Measurements from ENCODE around the gene PYGM.

The PYGM gene

GRCh38 chr11:64715756-64716472 is 43.9 kb downstream of the PYGM start:
- no peaks in the 10 kb centered on the region for H3K36me3 ChIP-seq (ENCODE audit: control insufficient read depth, insufficient read depth, low read length, severe bottlenecking)
- peaks cover 2% of the 10 kb centered on the region for H3K4me1 ChIP-seq (ENCODE audit: control insufficient read depth, insufficient read depth, low read length)
- H3K9ac ChIP-seq (ENCODE audit: low read length): no peak overlapping the region
- H3K4me3 ChIP-seq (ENCODE audit: low read length): no peak overlapping the region
- peaks cover 73% of the 10 kb centered on the region for H3K27me3 ChIP-seq (replicated peaks; ENCODE audit: control insufficient read depth, insufficient read depth, low read length)
- no peaks in the 10 kb centered on the region for H3K9me3 ChIP-seq (ENCODE audit: control insufficient read depth, low read length)
- DNase-seq (ENCODE audit: low read depth): no peak

GRCh38 chr11:64715110-64715509 is 44.7 kb downstream of the PYGM start:
- no peak for DNase-seq (ENCODE audit: low read depth)
- Histone ChIP-seq H3K4me1 (ENCODE audit: control insufficient read depth, insufficient read depth, low read length) (peaks cover 4% of the 10 kb centered on the region), H3K27me3 (replicated peaks; ENCODE audit: control insufficient read depth, insufficient read depth, low read length) (peaks cover 73% of the 10 kb centered on the region), H3K9me3 (ENCODE audit: control insufficient read depth, low read length) (no peaks in the 10 kb centered on the region), H3K36me3 (ENCODE audit: control insufficient read depth, insufficient read depth, low read length, severe bottlenecking) (no peaks in the 10 kb centered on the region), H3K4me3 (ENCODE audit: low read length) (no peak overlapping the region), H3K9ac (ENCODE audit: low read length) (no peak overlapping the region)

- Histone ChIP-seq H3K4me3 (ENCODE audit: low read length) (no peak overlapping the region), H3K27me3 (replicated peaks; ENCODE audit: control insufficient read depth, insufficient read depth, low read length) (peaks cover 70% of the 10 kb centered on the region), H3K4me1 (ENCODE audit: control insufficient read depth, insufficient read depth, low read length) (peaks cover 4% of the 10 kb centered on the region), H3K9ac (ENCODE audit: low read length) (no peak overlapping the region), H3K9me3 (ENCODE audit: control insufficient read depth, low read length) (no peaks in the 10 kb centered on the region), H3K36me3 (ENCODE audit: control insufficient read depth, insufficient read depth, low read length, severe bottlenecking) (no peaks in the 10 kb centered on the region)
- no peak for DNase-seq (ENCODE audit: low read depth)
Measured at GRCh38 chr11:64714666-64715065, 45.1 kb downstream of the PYGM start.

GRCh38 chr11:64713781-64714363 is 45.9 kb downstream of the PYGM start:
- Histone ChIP-seq H3K27me3 (replicated peaks; ENCODE audit: control insufficient read depth, insufficient read depth, low read length) (peaks cover 68% of the 10 kb centered on the region), H3K9me3 (ENCODE audit: control insufficient read depth, low read length) (no peaks in the 10 kb centered on the region), H3K4me1 (ENCODE audit: control insufficient read depth, insufficient read depth, low read length) (peaks cover 4% of the 10 kb centered on the region), H3K36me3 (ENCODE audit: control insufficient read depth, insufficient read depth, low read length, severe bottlenecking) (no peaks in the 10 kb centered on the region), H3K9ac (ENCODE audit: low read length) (no peak overlapping the region), H3K4me3 (ENCODE audit: low read length) (no peak overlapping the region)
- no peak for DNase-seq (ENCODE audit: low read depth)

- H3K9me3 ChIP-seq (ENCODE audit: control insufficient read depth, low read length): no peaks in the 10 kb centered on the region
- peaks cover 4% of the 10 kb centered on the region for H3K4me1 ChIP-seq (ENCODE audit: control insufficient read depth, insufficient read depth, low read length)
- no peak overlapping the region for H3K4me3 ChIP-seq (ENCODE audit: low read length)
- H3K9ac ChIP-seq (ENCODE audit: low read length): no peak overlapping the region
- H3K36me3 ChIP-seq (ENCODE audit: control insufficient read depth, insufficient read depth, low read length, severe bottlenecking): no peaks in the 10 kb centered on the region
- peak; percentile 68 for DNase-seq (ENCODE audit: low read depth)
- H3K27me3 ChIP-seq (replicated peaks; ENCODE audit: control insufficient read depth, insufficient read depth, low read length): peaks cover 66% of the 10 kb centered on the region
Measured at GRCh38 chr11:64713016-64713707, 46.6 kb downstream of the PYGM start.

- H3K4me1 ChIP-seq (ENCODE audit: control insufficient read depth, insufficient read depth, low read length): peaks cover 4% of the 10 kb centered on the region
- no peak overlapping the region for H3K4me3 ChIP-seq (ENCODE audit: low read length)
- no peak for DNase-seq (ENCODE audit: low read depth)
- peaks cover 65% of the 10 kb centered on the region for H3K27me3 ChIP-seq (replicated peaks; ENCODE audit: control insufficient read depth, insufficient read depth, low read length)
- H3K36me3 ChIP-seq (ENCODE audit: control insufficient read depth, insufficient read depth, low read length, severe bottlenecking): no peaks in the 10 kb centered on the region
- H3K9ac ChIP-seq (ENCODE audit: low read length): no peak overlapping the region
- no peaks in the 10 kb centered on the region for H3K9me3 ChIP-seq (ENCODE audit: control insufficient read depth, low read length)
Measured at GRCh38 chr11:64712430-64713015, 47.3 kb downstream of the PYGM start.

GRCh38 chr11:64711956-64712362 is 47.8 kb downstream of the PYGM start:
- H3K4me3 ChIP-seq (ENCODE audit: low read length): no peak overlapping the region
- peaks cover 4% of the 10 kb centered on the region for H3K4me1 ChIP-seq (ENCODE audit: control insufficient read depth, insufficient read depth, low read length)
- no peaks in the 10 kb centered on the region for H3K36me3 ChIP-seq (ENCODE audit: control insufficient read depth, insufficient read depth, low read length, severe bottlenecking)
- no peaks in the 10 kb centered on the region for H3K9me3 ChIP-seq (ENCODE audit: control insufficient read depth, low read length)
- no peak for DNase-seq (ENCODE audit: low read depth)
- H3K27me3 ChIP-seq (replicated peaks; ENCODE audit: control insufficient read depth, insufficient read depth, low read length): peaks cover 63% of the 10 kb centered on the region
- H3K9ac ChIP-seq (ENCODE audit: low read length): no peak overlapping the region

GRCh38 chr11:64711138-64711955 is 48.4 kb downstream of the PYGM start:
- Histone ChIP-seq H3K4me1 (ENCODE audit: control insufficient read depth, insufficient read depth, low read length) (peaks cover 4% of the 10 kb centered on the region), H3K27me3 (replicated peaks; ENCODE audit: control insufficient read depth, insufficient read depth, low read length) (peaks cover 61% of the 10 kb centered on the region), H3K9ac (ENCODE audit: low read length) (no peak overlapping the region), H3K9me3 (ENCODE audit: control insufficient read depth, low read length) (no peaks in the 10 kb centered on the region), H3K4me3 (ENCODE audit: low read length) (no peak overlapping the region), H3K36me3 (ENCODE audit: control insufficient read depth, insufficient read depth, low read length, severe bottlenecking) (no peaks in the 10 kb centered on the region)
- DNase-seq (ENCODE audit: low read depth): no peak

GRCh38 chr11:64710418-64711137 is 49.2 kb downstream of the PYGM start:
- no peaks in the 10 kb centered on the region for H3K9me3 ChIP-seq (ENCODE audit: control insufficient read depth, low read length)
- no peak overlapping the region for H3K4me3 ChIP-seq (ENCODE audit: low read length)
- H3K27me3 ChIP-seq (replicated peaks; ENCODE audit: control insufficient read depth, insufficient read depth, low read length): peaks cover 64% of the 10 kb centered on the region
- no peak overlapping the region for H3K9ac ChIP-seq (ENCODE audit: low read length)
- H3K36me3 ChIP-seq (ENCODE audit: control insufficient read depth, insufficient read depth, low read length, severe bottlenecking): no peaks in the 10 kb centered on the region
- DNase-seq (ENCODE audit: low read depth): peak; percentile 7
- peaks cover 4% of the 10 kb centered on the region for H3K4me1 ChIP-seq (ENCODE audit: control insufficient read depth, insufficient read depth, low read length)

GRCh38 chr11:64705501-64705900 is 54.3 kb downstream of the PYGM start:
- no peak for DNase-seq (ENCODE audit: low read depth)
- Histone ChIP-seq H3K27me3 (replicated peaks; ENCODE audit: control insufficient read depth, insufficient read depth, low read length) (peaks cover 68% of the 10 kb centered on the region), H3K4me3 (ENCODE audit: low read length) (no peak overlapping the region), H3K9me3 (ENCODE audit: control insufficient read depth, low read length) (no peaks in the 10 kb centered on the region), H3K4me1 (ENCODE audit: control insufficient read depth, insufficient read depth, low read length) (no peaks in the 10 kb centered on the region), H3K36me3 (ENCODE audit: control insufficient read depth, insufficient read depth, low read length, severe bottlenecking) (no peaks in the 10 kb centered on the region), H3K9ac (ENCODE audit: low read length) (no peak overlapping the region)

Measured in adipocyte (in vitro differentiated cells).